HepG2 (cell line): ENCODE measurements around the gene KISS1R. TPM values are rescaled to one million over a fixed set of nuclear protein-coding genes. Genes with fewer than 3 reads are reported as not detected.

Experiments used
- BCLAF1 ChIP-seq: fragments of 450-650 bp; IDR thresholded peaks from 2 replicates; pipeline ENCODE4 v1.6.1; 2017; ENCODE audit warnings: mild to moderate bottlenecking
- HNF4A ChIP-seq: sonication (generic); formaldehyde crosslinking; IDR thresholded peaks from 2 replicates; pipeline ENCODE4 v1.4.0; 2020; ENCODE audit warnings: missing genetic modification reagents
- JUNB ChIP-seq: sonication (generic); formaldehyde crosslinking; IDR thresholded peaks from 2 replicates; pipeline ENCODE4 v1.8.0; 2022; ENCODE audit warnings: missing genetic modification reagents, mild to moderate bottlenecking, borderline replicate concordance
- KAT7 ChIP-seq: IDR thresholded peaks from 2 replicates; pipeline ENCODE4 v1.6.1; 2018; ENCODE audit warnings: borderline replicate concordance, missing compliant biosample characterization
- MAFG ChIP-seq: sonication (generic); formaldehyde crosslinking; IDR thresholded peaks from 2 replicates; pipeline ENCODE4 v1.5.1; 2020; ENCODE audit warnings: mild to moderate bottlenecking, missing genetic modification reagents
- NFYC ChIP-seq: IDR thresholded peaks from 2 replicates; pipeline ENCODE4 v1.6.1; 2016; ENCODE audit warnings: missing genetic modification reagents, missing compliant biosample characterization
- PHB2 ChIP-seq: fragments of 450-650 bp; IDR thresholded peaks from 2 replicates; pipeline ENCODE4 v1.6.1; 2018; ENCODE audit not compliant: partially characterized antibody
- PRMT3 ChIP-seq: sonication (generic); formaldehyde crosslinking; IDR thresholded peaks from 2 replicates; pipeline ENCODE4 v1.8.1; 2022; ENCODE audit warnings: low read depth, mild to moderate bottlenecking, moderate library complexity, missing genetic modification reagents, borderline replicate concordance
- ZNF337 ChIP-seq: sonication (generic); formaldehyde crosslinking; IDR thresholded peaks from 2 replicates; pipeline ENCODE4 v1.5.1; 2020; ENCODE audit warnings: missing genetic modification reagents, low read depth, mild to moderate bottlenecking, borderline replicate concordance
- ZNF362 ChIP-seq: sonication (generic); formaldehyde crosslinking; IDR thresholded peaks from 2 replicates; pipeline ENCODE4 v1.4.0; 2020; ENCODE audit warnings: missing genetic modification reagents, mild to moderate bottlenecking, borderline replicate concordance
- ZNF570 ChIP-seq: sonication (generic); formaldehyde crosslinking; IDR thresholded peaks from 2 replicates; pipeline ENCODE4 v1.4.0; 2020; ENCODE audit warnings: mild to moderate bottlenecking, missing genetic modification reagents, borderline replicate concordance
- ZNF878 ChIP-seq: sonication (generic); formaldehyde crosslinking; IDR thresholded peaks from 2 replicates; pipeline ENCODE4 v1.8.1; 2023; ENCODE audit warnings: mild to moderate bottlenecking, missing genetic modification reagents, moderate library complexity
- ZNF883 ChIP-seq: sonication (generic); formaldehyde crosslinking; IDR thresholded peaks from 2 replicates; pipeline ENCODE4 v1.5.1; 2020; ENCODE audit warnings: mild to moderate bottlenecking, missing genetic modification reagents; ENCODE audit errors: not compliant biosample characterization
- ZSCAN31 ChIP-seq: sonication (generic); formaldehyde crosslinking; IDR thresholded peaks from 2 replicates; pipeline ENCODE4 v1.5.0; 2020; ENCODE audit warnings: low read depth, mild to moderate bottlenecking, missing genetic modification reagents
- polyA plus RNA-seq, 8 experiments: library from polyadenylated mRNA; depleted of rRNA in 3 of 8; stranded (reverse) in 7 of 8; unstranded in 1 of 8; fragments of >200 nt; fragmentation: Illumina TruSeq in 4 of 8; extraction: Trizol in 4 of 8; gene quantifications; 2 replicates each; pipeline versions ENCODE4 v1.2.1 to v1.2.3, GENCODE V29; 2011 to 2016; ENCODE audit warnings: low read depth in 4 of 8, missing spikeins in 1 of 8, mixed read lengths in 1 of 8; ENCODE audit not compliant: insufficient read depth in 1 of 8
- total RNA-seq, 5 experiments: library from RNA; depleted of rRNA; stranded (reverse); fragments of >200 nt; fragmentation: Illumina TruSeq; extraction: Trizol; gene quantifications; 2 replicates each; pipeline ENCODE4 v1.2.3, GENCODE V29; 2016; ENCODE audit warnings: low read depth in 1 of 5
- TF ChIP-seq, protein P1 (sequence below): sonication (generic); formaldehyde crosslinking; IDR thresholded peaks from 2 replicates; pipeline ENCODE4 v1.4.0; 2020; ENCODE audit warnings: mild to moderate bottlenecking, missing genetic modification reagents, borderline replicate concordance
- TF ChIP-seq, protein P2 (sequence below): sonication (generic); formaldehyde crosslinking; IDR thresholded peaks from 2 replicates; pipeline ENCODE4 v1.4.0; 2020; ENCODE audit warnings: missing genetic modification reagents

Gene KISS1R
- total and polyA plus RNA-seq, 2 of the 13 experiments (the other 11 are each of a cell fraction or from before 2014, with no cell fraction given) = 1.1 to 10.2 TPM

DNA sequence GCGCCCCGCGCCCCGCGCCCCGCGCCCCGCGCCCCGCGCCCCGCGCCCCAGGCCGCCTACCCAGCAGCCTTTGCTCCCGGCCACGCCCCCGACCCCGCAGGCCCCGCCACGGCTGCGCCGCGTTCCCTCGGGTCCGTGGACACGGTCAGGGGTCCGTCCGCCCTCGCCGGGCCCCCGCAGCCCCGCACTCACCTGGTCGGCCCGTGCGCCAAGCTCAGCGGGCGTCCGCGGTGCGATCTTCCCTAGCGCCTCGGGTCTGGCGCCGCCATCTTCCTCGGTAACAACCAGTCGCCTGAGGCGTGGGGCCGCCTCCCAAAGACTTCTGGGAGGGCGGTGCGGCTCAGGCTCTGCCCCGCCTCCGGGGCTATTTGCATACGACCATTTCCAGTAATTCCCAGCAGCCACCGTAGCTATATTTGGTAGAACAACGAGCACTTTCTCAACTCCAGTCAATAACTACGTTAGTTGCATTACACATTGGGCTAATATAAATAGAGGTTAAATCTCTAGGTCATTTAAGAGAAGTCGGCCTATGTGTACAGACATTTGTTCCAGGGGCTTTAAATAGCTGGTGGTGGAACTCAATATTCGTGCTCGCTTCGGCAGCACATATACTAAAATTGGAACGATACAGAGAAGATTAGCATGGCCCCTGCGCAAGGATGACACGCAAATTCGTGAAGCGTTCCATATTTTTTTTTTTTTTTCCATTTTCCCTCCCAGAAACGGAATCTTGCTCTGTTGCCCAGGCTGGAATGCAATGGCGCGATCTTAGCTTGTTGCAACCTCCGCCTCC is 24.0 kb upstream of the KISS1R start, which contains the start of the genes MED16 and RNU6-9 (continued):
- TF ChIP-seq, protein P1, sequence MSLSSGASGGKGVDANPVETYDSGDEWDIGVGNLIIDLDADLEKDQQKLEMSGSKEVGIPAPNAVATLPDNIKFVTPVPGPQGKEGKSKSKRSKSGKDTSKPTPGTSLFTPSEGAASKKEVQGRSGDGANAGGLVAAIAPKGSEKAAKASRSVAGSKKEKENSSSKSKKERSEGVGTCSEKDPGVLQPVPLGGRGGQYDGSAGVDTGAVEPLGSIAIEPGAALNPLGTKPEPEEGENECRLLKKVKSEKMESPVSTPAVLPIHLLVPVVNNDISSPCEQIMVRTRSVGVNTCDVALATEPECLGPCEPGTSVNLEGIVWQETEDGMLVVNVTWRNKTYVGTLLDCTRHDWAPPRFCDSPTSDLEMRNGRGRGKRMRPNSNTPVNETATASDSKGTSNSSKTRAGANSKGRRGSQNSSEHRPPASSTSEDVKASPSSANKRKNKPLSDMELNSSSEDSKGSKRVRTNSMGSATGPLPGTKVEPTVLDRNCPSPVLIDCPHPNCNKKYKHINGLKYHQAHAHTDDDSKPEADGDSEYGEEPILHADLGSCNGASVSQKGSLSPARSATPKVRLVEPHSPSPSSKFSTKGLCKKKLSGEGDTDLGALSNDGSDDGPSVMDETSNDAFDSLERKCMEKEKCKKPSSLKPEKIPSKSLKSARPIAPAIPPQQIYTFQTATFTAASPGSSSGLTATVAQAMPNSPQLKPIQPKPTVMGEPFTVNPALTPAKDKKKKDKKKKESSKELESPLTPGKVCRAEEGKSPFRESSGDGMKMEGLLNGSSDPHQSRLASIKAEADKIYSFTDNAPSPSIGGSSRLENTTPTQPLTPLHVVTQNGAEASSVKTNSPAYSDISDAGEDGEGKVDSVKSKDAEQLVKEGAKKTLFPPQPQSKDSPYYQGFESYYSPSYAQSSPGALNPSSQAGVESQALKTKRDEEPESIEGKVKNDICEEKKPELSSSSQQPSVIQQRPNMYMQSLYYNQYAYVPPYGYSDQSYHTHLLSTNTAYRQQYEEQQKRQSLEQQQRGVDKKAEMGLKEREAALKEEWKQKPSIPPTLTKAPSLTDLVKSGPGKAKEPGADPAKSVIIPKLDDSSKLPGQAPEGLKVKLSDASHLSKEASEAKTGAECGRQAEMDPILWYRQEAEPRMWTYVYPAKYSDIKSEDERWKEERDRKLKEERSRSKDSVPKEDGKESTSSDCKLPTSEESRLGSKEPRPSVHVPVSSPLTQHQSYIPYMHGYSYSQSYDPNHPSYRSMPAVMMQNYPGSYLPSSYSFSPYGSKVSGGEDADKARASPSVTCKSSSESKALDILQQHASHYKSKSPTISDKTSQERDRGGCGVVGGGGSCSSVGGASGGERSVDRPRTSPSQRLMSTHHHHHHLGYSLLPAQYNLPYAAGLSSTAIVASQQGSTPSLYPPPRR (CRISPR knock-in tag) = no peak
- TF ChIP-seq PRMT3 (CRISPR knock-in tag) (no peak), BCLAF1 (no peak), ZNF362 (no peak), MAFG (CRISPR knock-in tag) (no peak), JUNB (CRISPR knock-in tag) (no peak), KAT7 (CRISPR knock-in tag) (no peak), ZNF337 (CRISPR knock-in tag) (no peak), NFYC (CRISPR knock-in tag) (no peak), ZSCAN31 (no peak; the same call in 1 of the 2 replicates), HNF4A (CRISPR knock-in tag) (no peak), ZNF570 (CRISPR knock-in tag) (no peak), ZNF883 (CRISPR knock-in tag) (no peak), ZNF878 (CRISPR knock-in tag) (no peak), PHB2 (no peak)
- TF ChIP-seq, protein P2, sequence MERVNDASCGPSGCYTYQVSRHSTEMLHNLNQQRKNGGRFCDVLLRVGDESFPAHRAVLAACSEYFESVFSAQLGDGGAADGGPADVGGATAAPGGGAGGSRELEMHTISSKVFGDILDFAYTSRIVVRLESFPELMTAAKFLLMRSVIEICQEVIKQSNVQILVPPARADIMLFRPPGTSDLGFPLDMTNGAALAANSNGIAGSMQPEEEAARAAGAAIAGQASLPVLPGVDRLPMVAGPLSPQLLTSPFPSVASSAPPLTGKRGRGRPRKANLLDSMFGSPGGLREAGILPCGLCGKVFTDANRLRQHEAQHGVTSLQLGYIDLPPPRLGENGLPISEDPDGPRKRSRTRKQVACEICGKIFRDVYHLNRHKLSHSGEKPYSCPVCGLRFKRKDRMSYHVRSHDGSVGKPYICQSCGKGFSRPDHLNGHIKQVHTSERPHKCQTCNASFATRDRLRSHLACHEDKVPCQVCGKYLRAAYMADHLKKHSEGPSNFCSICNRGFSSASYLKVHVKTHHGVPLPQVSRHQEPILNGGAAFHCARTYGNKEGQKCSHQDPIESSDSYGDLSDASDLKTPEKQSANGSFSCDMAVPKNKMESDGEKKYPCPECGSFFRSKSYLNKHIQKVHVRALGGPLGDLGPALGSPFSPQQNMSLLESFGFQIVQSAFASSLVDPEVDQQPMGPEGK (CRISPR knock-in tag) = peak; percentile 48; the same call in 1 of the 2 replicates
